H9 (cell line): ENCODE data around the gene OR6S1. TPM values are rescaled to one million over a fixed set of nuclear protein-coding genes. Genes with fewer than 3 reads are reported as not detected.

Experiments
- DNase-seq: peaks from one replicate; pipeline ENCODE4 v3.0.0-alpha.2; 2017
- H2AFZ ChIP-seq: one replicate; pipeline ENCODE4 v1.6.1; 2013; ENCODE audit warnings: mild to moderate bottlenecking, low read length, control low read depth, moderate library complexity
- H2AK5ac ChIP-seq: 2 replicates; pipeline ENCODE4 v1.6.1; 2013; ENCODE audit warnings: low read length, control low read depth, mixed read lengths; ENCODE audit not compliant: insufficient read length
- H2BK120ac ChIP-seq: one replicate; pipeline ENCODE4 v1.6.1; 2013; ENCODE audit warnings: low read depth, mild to moderate bottlenecking, low read length, control low read depth, inconsistent platforms; ENCODE audit not compliant: poor library complexity, severe bottlenecking
- H2BK12ac ChIP-seq: 2 replicates; pipeline ENCODE4 v1.6.1; 2013; ENCODE audit warnings: low read length, control low read depth, mixed read lengths, low read depth; ENCODE audit not compliant: insufficient read length
- H2BK15ac ChIP-seq: 2 replicates; pipeline ENCODE4 v1.6.1; 2013; ENCODE audit warnings: low read depth, low read length, control low read depth
- H2BK20ac ChIP-seq: one replicate; pipeline ENCODE4 v1.6.1; 2013; ENCODE audit warnings: low read depth, mild to moderate bottlenecking, low read length, control low read depth, inconsistent platforms; ENCODE audit not compliant: poor library complexity, severe bottlenecking
- H2BK5ac ChIP-seq: 2 replicates; pipeline ENCODE4 v1.6.1; 2013; ENCODE audit warnings: low read length, control low read depth, mixed read lengths; ENCODE audit not compliant: insufficient read length
- H3K14ac ChIP-seq: 2 replicates; pipeline ENCODE4 v1.6.1; 2013; ENCODE audit warnings: low read length, control low read depth; ENCODE audit not compliant: insufficient read depth
- H3K18ac ChIP-seq: 2 replicates; pipeline ENCODE4 v1.6.1; 2013; ENCODE audit warnings: low read depth, mild to moderate bottlenecking, mixed read lengths, low read length, control low read depth; ENCODE audit not compliant: insufficient read length
- H3K23ac ChIP-seq: 2 replicates; pipeline ENCODE4 v1.6.1; 2013; ENCODE audit warnings: low read length, control low read depth, mixed read lengths, low read depth; ENCODE audit not compliant: insufficient read length
- H3K23me2 ChIP-seq: 2 replicates; pipeline ENCODE4 v1.6.1; 2013; ENCODE audit warnings: low read depth, mild to moderate bottlenecking, mixed read lengths, low read length, control low read depth; ENCODE audit not compliant: insufficient read length, poor library complexity, severe bottlenecking
- H3K27ac ChIP-seq: 2 replicates; pipeline ENCODE4 v1.5.1; 2013; ENCODE audit warnings: low read length, control low read depth, mixed read lengths, low read depth; ENCODE audit not compliant: insufficient read length
- H3K27me3 ChIP-seq: 2 replicates; pipeline ENCODE4 v1.6.1; 2013; ENCODE audit warnings: low read length, control low read depth, inconsistent platforms; ENCODE audit not compliant: insufficient read depth
- H3K4ac ChIP-seq: 2 replicates; pipeline ENCODE4 v1.6.1; 2013; ENCODE audit warnings: low read depth, mild to moderate bottlenecking, control low read depth, inconsistent platforms, low read length, moderate library complexity
- H3K4me1 ChIP-seq: 2 replicates; pipeline ENCODE4 v1.6.1; 2013; ENCODE audit warnings: low read length, control low read depth, inconsistent platforms; ENCODE audit not compliant: insufficient read depth
- H3K4me2 ChIP-seq: 2 replicates; pipeline ENCODE4 v1.6.1; 2013; ENCODE audit warnings: low read length, control low read depth, mixed read lengths; ENCODE audit not compliant: insufficient read length, insufficient read depth
- H3K56ac ChIP-seq: 2 replicates; pipeline ENCODE4 v1.6.1; 2013; ENCODE audit warnings: low read depth, mild to moderate bottlenecking, mixed read lengths, low read length, control low read depth; ENCODE audit not compliant: insufficient read length
- H3K79me1 ChIP-seq: 2 replicates; pipeline ENCODE4 v1.6.1; 2013; ENCODE audit warnings: low read depth, mild to moderate bottlenecking, moderate library complexity, low read length, control low read depth, inconsistent platforms; ENCODE audit not compliant: insufficient read depth, poor library complexity, severe bottlenecking
- H3K79me2 ChIP-seq: 2 replicates; pipeline ENCODE4 v1.6.1; 2013; ENCODE audit warnings: low read length, control low read depth, inconsistent platforms; ENCODE audit not compliant: insufficient read depth
- H3K9ac ChIP-seq: 2 replicates; pipeline ENCODE4 v1.6.1; 2013; ENCODE audit warnings: low read length, control low read depth, mixed read lengths; ENCODE audit not compliant: insufficient read length; ENCODE audit errors: extremely low read depth
- H3K9me3 ChIP-seq: one replicate; pipeline ENCODE4 v1.6.1; 2013; ENCODE audit warnings: low read depth, low read length, inconsistent platforms; ENCODE audit not compliant: control insufficient read depth
- H3T11ph ChIP-seq: one replicate; pipeline ENCODE4 v1.6.1; 2013; ENCODE audit warnings: mild to moderate bottlenecking, low read length, control low read depth, inconsistent platforms
- H4K20me1 ChIP-seq: one replicate; pipeline ENCODE4 v1.6.1; 2013; ENCODE audit not compliant: control insufficient read depth, insufficient read length, insufficient read depth
- H4K5ac ChIP-seq: 2 replicates; pipeline ENCODE4 v1.6.1; 2013; ENCODE audit warnings: low read depth, mild to moderate bottlenecking, mixed read lengths, low read length, control low read depth; ENCODE audit not compliant: insufficient read length
- H4K8ac ChIP-seq: replicated peaks from 2 replicates; pipeline ENCODE4 v1.6.1; 2013; ENCODE audit warnings: low read length, control low read depth, mixed read lengths, low read depth; ENCODE audit not compliant: insufficient read length
- H4K91ac ChIP-seq: 2 replicates; pipeline ENCODE4 v1.6.1; 2013; ENCODE audit warnings: low read depth, mild to moderate bottlenecking, moderate library complexity, mixed read lengths, low read length, control low read depth; ENCODE audit not compliant: insufficient read length
- H3K27ac Mint-ChIP-seq, 3 experiments: 2 replicates in 2 of 3; 3 replicates in 1 of 3; pipeline ENCODE4 v1.8.0; 2020 to 2021; ENCODE audit warnings: mixed read lengths in 3 of 3, mild to moderate bottlenecking in 1 of 3, moderate library complexity in 1 of 3
- H3K27me3 Mint-ChIP-seq: 2 replicates; pipeline ENCODE4 v1.8.0; 2021; ENCODE audit warnings: low read depth, mild to moderate bottlenecking, moderate library complexity, mixed read lengths
- H3K36me3 Mint-ChIP-seq, 3 experiments: 2 replicates in 2 of 3; 3 replicates in 1 of 3; pipeline ENCODE4 v1.8.0; 2020 to 2021; ENCODE audit warnings: low read depth in 3 of 3, mixed read lengths in 3 of 3; ENCODE audit not compliant: insufficient read depth in 1 of 3
- H3K4me1 Mint-ChIP-seq, 2 experiments: 2 replicates each; pipeline ENCODE4 v1.8.0; 2020; ENCODE audit warnings: mixed read lengths in 2 of 2
- H3K4me3 Mint-ChIP-seq, 2 experiments: 2 replicates in 1 of 2; 3 replicates in 1 of 2; pipeline ENCODE4 v1.8.0; 2020 to 2021; ENCODE audit warnings: mild to moderate bottlenecking in 2 of 2, mixed read lengths in 2 of 2, moderate library complexity in 1 of 2
- H3K9me3 Mint-ChIP-seq, 2 experiments: 2 replicates in 1 of 2; 3 replicates in 1 of 2; pipeline ENCODE4 v1.8.0; 2020; ENCODE audit warnings: mild to moderate bottlenecking in 2 of 2, mixed read lengths in 2 of 2, moderate library complexity in 1 of 2
- CTCF ChIP-seq: fragments of 200-600 bp; sonication (generic); conservative IDR thresholded peaks from 3 replicates; pipeline ENCODE4 v1.8.0; 2021; ENCODE audit warnings: antibody characterized with exemption, mild to moderate bottlenecking
- WGBS: extraction: QIAGEN DNeasy Blood & Tissue Kit; methylation state at CpG from one replicate; pipeline ENCODE4 v1.1.7; 2013; ENCODE audit warnings: missing lambda C conversion rate, low lambda C conversion rate, mixed read lengths; ENCODE audit not compliant: insufficient read length; ENCODE audit errors: extremely low coverage; 5-methylcytosine and 5-hydroxymethylcytosine counted together
- total RNA-seq: library from RNA; stranded (reverse); gene quantifications from 2 replicates; pipeline ENCODE4 v1.2.1, GENCODE V29; 2021

The OR6S1 gene
- total RNA-seq, 1 experiment from 2014 or later: not detected

GRCh38 chr14:20652996-20653975 lies 11.8 kb upstream of the OR6S1 start:
- DNase-seq: peak; percentile 93
- Histone ChIP-seq H3K4me1 (no peaks in the 10 kb centered on the region; the same call in 1 of the 2 replicates), H3T11ph (no peak overlapping the region), H3K4ac (no peak overlapping the region), H3K23ac (no peak overlapping the region), H3K27ac (no peak overlapping the region), H4K20me1 (no peaks in the 10 kb centered on the region), H3K79me2 (no peaks in the 10 kb centered on the region), H3K27me3 (peaks cover 4% of the 10 kb centered on the region; the same call in 1 of the 2 replicates), H3K79me1 (no peaks in the 10 kb centered on the region), H2BK20ac (no peak overlapping the region), H2BK120ac (no peak overlapping the region), H2AFZ (no peak overlapping the region), H3K18ac (no peak overlapping the region), H4K5ac (no peak overlapping the region), H4K91ac (no peak overlapping the region), H3K56ac (no peak overlapping the region), H3K4me2 (peak overlapping the region; percentile 59), H2BK15ac (no peak overlapping the region), H4K8ac (no peak overlapping the region), H3K23me2 (peaks cover 4% of the 10 kb centered on the region), H3K9ac (no peak overlapping the region), H2BK5ac (no peak overlapping the region), H3K9me3 (no peaks in the 10 kb centered on the region), H2AK5ac (no peak overlapping the region), H3K14ac (no peak overlapping the region), H2BK12ac (no peak overlapping the region)
- Mint-ChIP-seq H3K4me1 (peaks cover 22 to 29% of the 10 kb centered on the region in 2 experiments), H3K9me3 (no peaks in the 10 kb centered on the region; a peak in 2 of 5 replicates), H3K36me3 (no peaks in the 10 kb centered on the region), H3K27me3 (peaks cover 45% of the 10 kb centered on the region), H3K4me3 (peak overlapping the region; percentile 83 to 96), H3K27ac (no peak overlapping the region; a peak in 1 of 7 replicates)
- no CpG with 5 or more reads among the region's 39 CpGs for WGBS
- TF ChIP-seq CTCF: no peak
